DMS79 (cell line): ENCODE measurements around the gene C11orf52.

Experiments used
- DNase-seq: peaks from one replicate; lab custom pipeline; 2025; lab: John Stamatoyannopoulos, UW

The C11orf52 gene

GRCh38 chr11:111976119-111976766, 57.5 kb downstream of the C11orf52 start:
- DNase-seq: no peak
